ENCODE results near the gene CEP55. TPM values are rescaled to one million over a fixed set of nuclear protein-coding genes. Genes with fewer than 3 reads are reported as not detected.

The CEP55 gene
- total RNA-seq, 1 donor from 2014 or later, result 53.0 TPM

DNA sequence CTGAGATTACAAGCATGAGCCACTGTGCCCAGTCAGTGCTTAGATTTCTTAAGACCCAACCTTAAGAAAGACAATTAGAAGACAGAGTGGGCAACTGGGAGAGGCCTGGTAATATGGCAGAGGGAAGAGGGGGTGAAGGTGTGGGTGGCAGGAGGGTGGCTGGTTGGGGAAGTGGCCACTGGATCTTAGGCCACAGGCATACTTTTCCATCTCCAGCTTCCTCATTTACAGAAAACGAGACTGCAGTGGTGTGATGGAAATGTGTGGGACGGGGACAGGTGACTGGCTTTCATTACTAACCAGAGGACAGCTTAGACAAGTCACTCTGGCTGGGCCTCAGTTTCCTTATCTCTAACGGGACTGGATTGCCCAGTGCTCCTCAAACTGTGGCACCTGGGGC is 69.0 kb downstream of the CEP55 start:
- intact Hi-C loops (cut with micrococcal nuclease), result no loop called here
- no peak for DNase-seq (ENCODE audit: low spot score)
- H3K27ac Mint-ChIP-seq, result no peak overlapping the region
- H3K4me1 Mint-ChIP-seq (ENCODE audit: low read depth), result no peaks in the 10 kb centered on the region
- H3K36me3 Mint-ChIP-seq (ENCODE audit: low read depth), result no peaks in the 10 kb centered on the region
- H3K27me3 Mint-ChIP-seq (ENCODE audit: insufficient read depth), result peaks cover 41% of the 10 kb centered on the region
- H3K4me3 Mint-ChIP-seq, result no peak overlapping the region
- H3K9me3 Mint-ChIP-seq, result no peaks in the 10 kb centered on the region

DNA sequence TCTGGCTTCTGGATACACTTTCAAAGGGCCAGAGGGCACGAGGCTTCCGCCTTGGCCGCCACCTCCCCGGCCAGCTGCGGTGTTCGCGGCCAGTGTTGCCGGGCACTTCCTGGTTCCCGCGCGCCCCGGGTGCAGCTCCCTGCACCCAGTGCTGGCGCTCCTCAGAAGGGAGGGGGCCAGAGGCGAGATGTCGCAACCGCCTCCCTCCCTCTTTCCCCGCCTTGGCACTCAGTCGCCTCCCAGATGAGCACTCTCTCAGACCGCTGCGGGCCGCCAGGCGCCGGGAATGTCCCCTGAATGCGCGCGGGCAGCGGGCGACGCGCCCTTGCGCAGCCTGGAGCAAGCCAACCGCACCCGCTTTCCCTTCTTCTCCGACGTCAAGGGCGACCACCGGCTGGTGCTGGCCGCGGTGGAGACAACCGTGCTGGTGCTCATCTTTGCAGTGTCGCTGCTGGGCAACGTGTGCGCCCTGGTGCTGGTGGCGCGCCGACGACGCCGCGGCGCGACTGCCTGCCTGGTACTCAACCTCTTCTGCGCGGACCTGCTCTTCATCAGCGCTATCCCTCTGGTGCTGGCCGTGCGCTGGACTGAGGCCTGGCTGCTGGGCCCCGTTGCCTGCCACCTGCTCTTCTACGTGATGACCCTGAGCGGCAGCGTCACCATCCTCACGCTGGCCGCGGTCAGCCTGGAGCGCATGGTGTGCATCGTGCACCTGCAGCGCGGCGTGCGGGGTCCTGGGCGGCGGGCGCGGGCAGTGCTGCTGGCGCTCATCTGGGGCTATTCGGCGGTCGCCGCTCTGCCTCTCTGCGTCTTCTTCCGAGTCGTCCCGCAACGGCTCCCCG is 70.2 kb downstream of the CEP55 start, which contains the start of gene FFAR4:
FFAR4 (plus strand) TSS at position 231 of the 842 bp plus-strand sequence; CDS start at position 287, 56 bp downstream.
- no peak within 1 kb of the TSS for H3K27ac Mint-ChIP-seq
- intact Hi-C loops (cut with micrococcal nuclease), result no loop called here
- no peaks in the 10 kb centered on the region for H3K36me3 Mint-ChIP-seq (ENCODE audit: low read depth)
- no peaks in the 10 kb centered on the region for H3K9me3 Mint-ChIP-seq
- H3K4me1 Mint-ChIP-seq (ENCODE audit: low read depth), result no peaks in the 10 kb centered on the region
- DNase-seq (ENCODE audit: low spot score), result no peak
- H3K27me3 Mint-ChIP-seq (ENCODE audit: insufficient read depth), result peaks cover 44% of the 10 kb centered on the region
- H3K4me3 Mint-ChIP-seq, result no peak within 1 kb of the TSS

- Mint-ChIP-seq H3K4me1 (ENCODE audit: low read depth) (no peaks in the 10 kb centered on the region), H3K27me3 (ENCODE audit: insufficient read depth) (peaks cover 50% of the 10 kb centered on the region), H3K27ac (no peak overlapping the region), H3K4me3 (no peak overlapping the region), H3K36me3 (ENCODE audit: low read depth) (no peaks in the 10 kb centered on the region), H3K9me3 (no peaks in the 10 kb centered on the region)
- no peak for DNase-seq (ENCODE audit: low spot score)
- intact Hi-C loops (cut with micrococcal nuclease), result no loop called here
These were observed 71.1 kb downstream of the CEP55 start for GRCh38 chr10:93567277-93568104.

DNA sequence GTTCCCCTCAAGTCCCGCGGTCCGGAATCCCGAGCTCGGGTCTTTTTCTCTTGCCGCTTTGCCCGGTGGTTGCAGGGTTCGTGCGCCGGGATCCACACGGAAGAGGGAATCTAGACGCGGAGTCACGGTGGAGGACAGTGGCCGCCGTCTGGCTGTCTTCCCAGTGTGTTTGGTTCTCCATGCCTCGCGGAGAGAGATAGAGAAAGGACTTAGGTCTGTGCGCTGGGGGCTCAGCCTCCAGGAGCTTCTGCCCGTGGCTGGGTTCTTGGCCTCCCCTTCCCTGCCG is 71.6 kb downstream of the CEP55 start:
- Mint-ChIP-seq H3K4me1 (ENCODE audit: low read depth) (no peaks in the 10 kb centered on the region), H3K27me3 (ENCODE audit: insufficient read depth) (peaks cover 52% of the 10 kb centered on the region), H3K4me3 (no peak overlapping the region), H3K9me3 (no peaks in the 10 kb centered on the region), H3K27ac (no peak overlapping the region), H3K36me3 (ENCODE audit: low read depth) (no peaks in the 10 kb centered on the region)
- intact Hi-C loops (cut with micrococcal nuclease), result no loop called here
- DNase-seq (ENCODE audit: low spot score), result no peak

- no peak overlapping the region for H3K4me3 Mint-ChIP-seq
- DNase-seq (ENCODE audit: low spot score), result no peak
- H3K27ac Mint-ChIP-seq, result no peak overlapping the region
- no peaks in the 10 kb centered on the region for H3K9me3 Mint-ChIP-seq
- no peaks in the 10 kb centered on the region for H3K36me3 Mint-ChIP-seq (ENCODE audit: low read depth)
- no peaks in the 10 kb centered on the region for H3K4me1 Mint-ChIP-seq (ENCODE audit: low read depth)
- intact Hi-C loops (cut with micrococcal nuclease), result no loop called here
- H3K27me3 Mint-ChIP-seq (ENCODE audit: insufficient read depth), result peaks cover 41% of the 10 kb centered on the region
These were observed 74.0 kb downstream of the CEP55 start for GRCh38 chr10:93570383-93570782.

GRCh38 chr10:93572606-93573005 is 76.2 kb downstream of the CEP55 start:
- Mint-ChIP-seq H3K36me3 (ENCODE audit: low read depth) (no peaks in the 10 kb centered on the region), H3K9me3 (no peaks in the 10 kb centered on the region), H3K4me3 (no peak overlapping the region), H3K27me3 (ENCODE audit: insufficient read depth) (peaks cover 27% of the 10 kb centered on the region), H3K27ac (no peak overlapping the region), H3K4me1 (ENCODE audit: low read depth) (no peaks in the 10 kb centered on the region)
- intact Hi-C loops (cut with micrococcal nuclease), result no loop called here
- no peak for DNase-seq (ENCODE audit: low spot score)

DNA sequence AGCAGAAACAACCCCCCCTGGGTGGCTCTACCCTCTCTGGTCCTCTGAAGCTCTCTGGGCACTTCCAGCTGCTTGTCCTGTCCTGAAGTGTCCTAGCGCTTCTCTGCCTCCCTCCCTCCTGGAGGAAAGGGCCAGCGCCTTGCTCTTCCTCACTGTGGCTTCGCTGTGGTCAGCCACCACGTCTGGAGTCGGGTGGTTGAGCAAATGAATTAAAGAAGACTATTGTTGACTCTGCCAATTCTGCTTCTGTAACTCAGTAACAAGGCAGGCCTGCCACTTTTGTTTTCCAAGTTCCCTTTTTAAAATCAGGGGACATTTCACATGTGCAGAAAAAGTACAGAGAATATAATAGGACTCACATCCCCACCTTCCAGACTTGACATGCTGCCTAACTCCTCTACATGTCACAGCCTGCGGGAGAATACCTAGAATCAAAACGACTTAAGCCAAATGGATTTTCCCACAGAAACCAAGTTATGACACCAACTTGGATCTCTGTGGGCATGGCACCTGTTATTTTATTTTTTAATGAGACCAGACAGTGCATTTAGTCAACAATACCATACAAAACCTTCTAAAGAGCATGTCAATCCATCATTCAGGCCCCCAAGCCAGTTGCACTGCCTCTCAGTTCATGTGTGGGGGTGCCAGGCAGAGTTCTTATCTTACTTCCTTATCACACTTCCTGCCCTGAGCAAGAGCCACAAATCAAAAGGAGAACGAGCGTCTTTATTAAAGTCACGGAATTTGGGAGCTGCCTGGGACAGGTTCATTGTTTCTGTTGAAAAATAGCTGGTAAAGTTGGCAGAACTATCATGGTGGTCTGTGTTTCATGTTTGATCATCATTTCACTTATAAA is 76.9 kb downstream of the CEP55 start:
- intact Hi-C loops (cut with micrococcal nuclease), result no loop called here
- Mint-ChIP-seq H3K9me3 (no peaks in the 10 kb centered on the region), H3K36me3 (ENCODE audit: low read depth) (no peaks in the 10 kb centered on the region), H3K4me1 (ENCODE audit: low read depth) (no peaks in the 10 kb centered on the region), H3K27ac (no peak overlapping the region), H3K4me3 (no peak overlapping the region), H3K27me3 (ENCODE audit: insufficient read depth) (peaks cover 22% of the 10 kb centered on the region)
- DNase-seq (ENCODE audit: low spot score), result no peak

GRCh38 chr10:93573924-93574323 is 77.5 kb downstream of the CEP55 start:
- no peaks in the 10 kb centered on the region for H3K36me3 Mint-ChIP-seq (ENCODE audit: low read depth)
- H3K9me3 Mint-ChIP-seq, result no peaks in the 10 kb centered on the region
- no peak for DNase-seq (ENCODE audit: low spot score)
- no peak overlapping the region for H3K27ac Mint-ChIP-seq
- H3K4me3 Mint-ChIP-seq, result no peak overlapping the region
- intact Hi-C loops (cut with micrococcal nuclease), result no loop called here
- H3K4me1 Mint-ChIP-seq (ENCODE audit: low read depth), result no peaks in the 10 kb centered on the region
- H3K27me3 Mint-ChIP-seq (ENCODE audit: insufficient read depth), result peaks cover 21% of the 10 kb centered on the region

- no peak for DNase-seq (ENCODE audit: low spot score)
- no peaks in the 10 kb centered on the region for H3K4me1 Mint-ChIP-seq (ENCODE audit: low read depth)
- peaks cover 13% of the 10 kb centered on the region for H3K27me3 Mint-ChIP-seq (ENCODE audit: insufficient read depth)
- no peak overlapping the region for H3K27ac Mint-ChIP-seq
- H3K9me3 Mint-ChIP-seq, result peaks cover 11% of the 10 kb centered on the region
- no peak overlapping the region for H3K4me3 Mint-ChIP-seq
- intact Hi-C loops (cut with micrococcal nuclease), result no loop called here
- H3K36me3 Mint-ChIP-seq (ENCODE audit: low read depth), result no peaks in the 10 kb centered on the region
These were observed 80.5 kb downstream of the CEP55 start for GRCh38 chr10:93576888-93577287.

DNA sequence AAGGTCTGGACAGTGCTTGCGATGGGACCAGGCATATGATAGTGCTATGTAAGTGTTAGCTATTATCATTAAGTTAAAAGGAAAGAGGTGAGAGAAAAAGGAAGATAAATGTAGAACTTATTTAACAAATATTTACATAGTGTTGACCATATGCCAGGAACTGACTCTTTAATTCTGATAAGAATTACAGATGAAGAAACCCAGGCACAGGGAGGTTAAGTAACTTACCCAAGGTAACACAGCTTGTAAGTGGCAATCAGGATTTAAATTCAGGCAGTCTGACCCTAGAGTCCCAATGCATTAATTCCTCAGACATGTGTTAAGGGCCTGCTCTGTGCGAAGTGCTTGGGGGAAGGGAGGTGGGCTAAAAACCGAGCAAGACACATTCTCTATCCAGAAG is 81.2 kb downstream of the CEP55 start:
- H3K4me3 Mint-ChIP-seq, result no peak overlapping the region
- H3K36me3 Mint-ChIP-seq (ENCODE audit: low read depth), result no peaks in the 10 kb centered on the region
- intact Hi-C loops (cut with micrococcal nuclease), result no loop called here
- H3K27me3 Mint-ChIP-seq (ENCODE audit: insufficient read depth), result peaks cover 6% of the 10 kb centered on the region
- no peak overlapping the region for H3K27ac Mint-ChIP-seq
- H3K4me1 Mint-ChIP-seq (ENCODE audit: low read depth), result no peaks in the 10 kb centered on the region
- DNase-seq (ENCODE audit: low spot score), result no peak
- H3K9me3 Mint-ChIP-seq, result peaks cover 11% of the 10 kb centered on the region

All from activated T-helper 1 cell treated with anti-CD3 and anti-CD28 coated beads, Interleukin-12 subunit alpha, Interleukin-12 subunit beta, Interleukin-2, Interleukin-4 antibody, amounts not matched to agents 30 ng/mL and 10 ng/mL and 1 ng/mL, durations not matched to agents 14 hours and 24 hours and 36 hours (primary cell).